IMR-90 (cell line): Measurements from ENCODE around the gene SASH3. TPM values are rescaled to one million over a fixed set of nuclear protein-coding genes. Genes with fewer than 3 reads are reported as not detected.
A peak's percentile ranks its signal among the peaks of the same experiment; 100 is the strongest.

Source experiments
- ATAC-seq: fragments of 200-7000 bp; cut with Tn5 transposase; 2 replicates; pipeline ENCODE4 v1.9.1; 2020; ENCODE audit warnings: low read depth, mild to moderate bottlenecking, moderate library complexity
- BruUV-seq: library from RNA; stranded (reverse); fragments of 400-500 nt; replicated peaks from 2 replicates; lab custom pipeline; 2021; lab: Mats Ljungman, UMichigan
- CTCF ChIA-PET: fragments of 300-600 bp; formaldehyde crosslinking; extraction: SDS; loops from one replicate; lab custom pipeline; 2021; ENCODE audit warnings: antibody characterized with exemption; lab: Yijun Ruan, JAX
- POLR2A ChIA-PET: fragments of 300-600 bp; sonication (Branson Sonifier 250); formaldehyde crosslinking; loops from one replicate; lab custom pipeline; 2022; ENCODE audit warnings: antibody characterized with exemption; ENCODE audit not compliant: unreplicated experiment; lab: Charles Lee
- DNase-seq: peaks from one replicate; pipeline ENCODE4 v3.0.0; 2013
- H2AFZ ChIP-seq: replicated peaks from 2 replicates; pipeline ENCODE3; 2013; ENCODE audit warnings: low read length, mild to moderate bottlenecking; ENCODE audit not compliant: poor library complexity
- H2AK5ac ChIP-seq: 2 replicates; pipeline ENCODE4 v1.6.1; 2013; ENCODE audit warnings: low read depth, low read length, inconsistent platforms
- H2AK9ac ChIP-seq: replicated peaks from 2 replicates; pipeline ENCODE3; 2013; ENCODE audit warnings: mild to moderate bottlenecking, low read depth, low read length, moderate library complexity; ENCODE audit not compliant: poor library complexity
- H2BK120ac ChIP-seq: 2 replicates; pipeline ENCODE4 v1.6.1; 2013; ENCODE audit warnings: low read depth, low read length, inconsistent platforms
- H2BK15ac ChIP-seq: 3 replicates; pipeline ENCODE4 v1.6.1; 2013; ENCODE audit warnings: low read depth, low read length, inconsistent platforms
- H2BK20ac ChIP-seq: 2 replicates; pipeline ENCODE4 v1.6.1; 2013; ENCODE audit warnings: low read depth, mild to moderate bottlenecking, inconsistent platforms, low read length, moderate library complexity
- H2BK5ac ChIP-seq: 2 replicates; pipeline ENCODE4 v1.6.1; 2013; ENCODE audit warnings: mild to moderate bottlenecking, low read depth, low read length, inconsistent platforms; ENCODE audit not compliant: poor library complexity, severe bottlenecking
- H3K14ac ChIP-seq: replicated peaks from 2 replicates; pipeline ENCODE4 v1.6.1; 2013; ENCODE audit warnings: low read depth, low read length, inconsistent platforms
- H3K18ac ChIP-seq: 2 replicates; pipeline ENCODE4 v1.6.1; 2013; ENCODE audit warnings: low read depth, low read length, control low read depth
- H3K23ac ChIP-seq: 2 replicates; pipeline ENCODE4 v1.6.1; 2013; ENCODE audit warnings: low read depth, low read length, inconsistent platforms
- H3K27ac ChIP-seq: 2 replicates; pipeline ENCODE4 v1.5.1; 2013; ENCODE audit warnings: mild to moderate bottlenecking, control low read depth, low read length; ENCODE audit not compliant: insufficient read depth
- H3K27me3 ChIP-seq: 2 replicates; pipeline ENCODE4 v1.6.1; 2013; ENCODE audit warnings: low read length; ENCODE audit not compliant: control insufficient read depth, insufficient read depth
- H3K36me3 ChIP-seq: 2 replicates; pipeline ENCODE4 v1.6.1; 2013; ENCODE audit warnings: low read length, mixed read lengths; ENCODE audit not compliant: control insufficient read depth, insufficient read depth
- H3K4ac ChIP-seq: 2 replicates; pipeline ENCODE4 v1.6.1; 2013; ENCODE audit warnings: low read depth, low read length, inconsistent platforms
- H3K4me1 ChIP-seq: 2 replicates; pipeline ENCODE4 v1.6.1; 2013; ENCODE audit warnings: low read length, mixed read lengths; ENCODE audit not compliant: control insufficient read depth, insufficient read depth
- H3K4me2 ChIP-seq: 2 replicates; pipeline ENCODE4 v1.6.1; 2013; ENCODE audit warnings: low read depth, mild to moderate bottlenecking, control low read depth, low read length, moderate library complexity
- H3K4me3 ChIP-seq: 2 replicates; pipeline ENCODE4 v1.5.1; 2013; ENCODE audit warnings: low read depth, mild to moderate bottlenecking, control low read depth, low read length, moderate library complexity; ENCODE audit not compliant: insufficient read depth
- H3K56ac ChIP-seq: 2 replicates; pipeline ENCODE4 v1.6.1; 2013; ENCODE audit warnings: low read length, inconsistent platforms; ENCODE audit not compliant: insufficient read depth; ENCODE audit errors: extremely low read depth
- H3K79me1 ChIP-seq, 2 experiments: 2 replicates each; pipeline ENCODE4 v1.6.1; 2013; ENCODE audit warnings: low read length in 2 of 2, inconsistent platforms in 1 of 2, low read depth in 1 of 2
- H3K9ac ChIP-seq: 2 replicates; pipeline ENCODE4 v1.6.1; 2013; ENCODE audit warnings: low read depth, low read length, control low read depth
- H3K9me1 ChIP-seq: 2 replicates; pipeline ENCODE4 v1.6.1; 2013; ENCODE audit warnings: low read length, inconsistent platforms; ENCODE audit not compliant: insufficient read depth
- H3K9me3 ChIP-seq: 2 replicates; pipeline ENCODE4 v1.6.1; 2013; ENCODE audit warnings: low read length; ENCODE audit not compliant: control insufficient read depth, insufficient read depth
- H4K20me1 ChIP-seq: 2 replicates; pipeline ENCODE4 v1.6.1; 2013; ENCODE audit warnings: low read length, inconsistent platforms; ENCODE audit not compliant: insufficient read depth
- H4K5ac ChIP-seq: 2 replicates; pipeline ENCODE4 v1.6.1; 2013; ENCODE audit warnings: mild to moderate bottlenecking, low read depth, low read length, control low read depth
- H4K8ac ChIP-seq, 2 experiments: 2 replicates each; pipeline ENCODE4 v1.6.1; 2013; ENCODE audit warnings: low read depth in 2 of 2, low read length in 2 of 2, control low read depth in 1 of 2, inconsistent platforms in 1 of 2
- H4K91ac ChIP-seq: 2 replicates; pipeline ENCODE4 v1.6.1; 2013; ENCODE audit warnings: low read depth, low read length, inconsistent platforms; ENCODE audit not compliant: insufficient read depth
- BHLHE40 ChIP-seq: fragments of 150-350 bp; IDR thresholded peaks from 2 replicates; pipeline ENCODE4 v1.6.1; 2016; ENCODE audit warnings: mild to moderate bottlenecking, low read depth, low read length
- CHD1 ChIP-seq: IDR thresholded peaks from 2 replicates; pipeline ENCODE4 v1.6.1; 2012; ENCODE audit warnings: low read depth, low read length, improper control_type of control experiment
- CTCF ChIP-seq: conservative IDR thresholded peaks from 2 replicates; pipeline ENCODE4 v1.5.1; 2012; ENCODE audit warnings: mild to moderate bottlenecking, low read depth, low read length, improper control_type of control experiment
- ELK1 ChIP-seq: fragments of 150-350 bp; IDR thresholded peaks from 2 replicates; pipeline ENCODE4 v1.6.1; 2016; ENCODE audit warnings: low read depth, mild to moderate bottlenecking, low read length, moderate library complexity, borderline replicate concordance
- FOS ChIP-seq: fragments of 150-350 bp; IDR thresholded peaks from 2 replicates; pipeline ENCODE4 v1.6.1; 2016; ENCODE audit warnings: low read depth, low read length
- MAFK ChIP-seq: IDR thresholded peaks from 2 replicates; pipeline ENCODE4 v1.6.1; 2012; ENCODE audit warnings: low read depth, low read length, improper control_type of control experiment
- MAZ ChIP-seq: IDR thresholded peaks from 2 replicates; pipeline ENCODE4 v1.6.1; 2012; ENCODE audit warnings: low read depth, mild to moderate bottlenecking, low read length, improper control_type of control experiment, moderate library complexity, borderline replicate concordance
- MXI1 ChIP-seq: IDR thresholded peaks from 2 replicates; pipeline ENCODE4 v1.6.1; 2012; ENCODE audit warnings: low read depth, mild to moderate bottlenecking, low read length, moderate library complexity, borderline replicate concordance
- RAD21 ChIP-seq: IDR thresholded peaks from 2 replicates; pipeline ENCODE4 v1.6.1; 2012; ENCODE audit warnings: low read length, improper control_type of control experiment
- RCOR1 ChIP-seq: IDR thresholded peaks from 2 replicates; pipeline ENCODE4 v1.6.1; 2012; ENCODE audit warnings: mild to moderate bottlenecking, low read length, improper control_type of control experiment; ENCODE audit not compliant: insufficient replicate concordance
- RFX5 ChIP-seq: IDR thresholded peaks from 2 replicates; pipeline ENCODE4 v1.8.0; 2012; ENCODE audit warnings: low read depth, mild to moderate bottlenecking, low read length, moderate library complexity
- SMC3 ChIP-seq: fragments of 150-350 bp; IDR thresholded peaks from 2 replicates; pipeline ENCODE4 v1.6.1; 2016; ENCODE audit warnings: low read depth, mild to moderate bottlenecking, antibody characterized with exemption, low read length, moderate library complexity
- USF2 ChIP-seq: fragments of 150-350 bp; IDR thresholded peaks from 2 replicates; pipeline ENCODE4 v1.6.1; 2017; ENCODE audit warnings: mild to moderate bottlenecking, antibody characterized with exemption, low read length, low read depth
- WGBS, 2 experiments: methylation state at CpG; one replicate each; pipeline versions ENCODE4 v1.1.5 to v1.1.7; 2013; ENCODE audit warnings: missing lambda C conversion rate in 2 of 2; ENCODE audit not compliant: insufficient read length in 1 of 2; ENCODE audit errors: extremely low coverage in 2 of 2; 5-methylcytosine and 5-hydroxymethylcytosine counted together
- dilution Hi-C: fragments of 300-500 bp; cut with HindIII; formaldehyde crosslinking; loops from one replicate; pipeline ENCODE4 v1.14.3; 2018; ENCODE audit warnings: low sequenced_read_pairs; ENCODE audit not compliant: unreplicated experiment
- in situ Hi-C: fragments of 300-500 bp; cut with MboI; formaldehyde crosslinking; loops from 3 replicates; pipeline ENCODE4 v1.14.3; 2019; ENCODE audit warnings: low sequenced_read_pairs, inconsistent platforms, mixed read lengths
- intact Hi-C: fragments of 100-400 bp; cut with micrococcal nuclease; formaldehyde crosslinking; loops from 2 replicates; pipeline ENCODE4 v1.10.0; 2022
- polyA plus RNA-seq, 3 experiments: library from polyadenylated mRNA; depleted of rRNA; stranded (reverse); fragments of >200 nt; gene quantifications; 2 replicates each; pipeline ENCODE4 v1.2.3, GENCODE V29; 2012; ENCODE audit warnings: low replicate concordance in 1 of 3
- total RNA-seq: library from RNA; depleted of rRNA; stranded (reverse); fragments of >200 nt; gene quantifications from 2 replicates; pipeline ENCODE4 v1.2.3, GENCODE V29; 2012

SASH3 gene
- total and polyA plus RNA-seq, 2 of the 4 experiments (the other 2 are of a cell fraction): not detected

- no peak overlapping the region for H3K56ac ChIP-seq
- H2BK15ac ChIP-seq: no peak overlapping the region
- DNase-seq: no peak
- TF ChIP-seq RAD21 (no peak), BHLHE40 (no peak), FOS (no peak), SMC3 (no peak), RCOR1 (no peak), MAZ (no peak), ELK1 (no peak), MXI1 (no peak), USF2 (no peak), RFX5 (no peak), CTCF (no peak), MAFK (no peak), CHD1 (no peak)
- H3K18ac ChIP-seq: no peak overlapping the region
- WGBS, 2 experiments: no CpG with 5 or more reads among the region's 8 CpGs
- H3K4me2 ChIP-seq: no peak overlapping the region
- H2AK5ac ChIP-seq: no peak overlapping the region
- no peak overlapping the region for H4K5ac ChIP-seq
- H3K4me1 ChIP-seq: no peaks in the 10 kb centered on the region
- H4K20me1 ChIP-seq: no peaks in the 10 kb centered on the region; the same call in 1 of the 2 replicates
- H3K9me1 ChIP-seq: no peaks in the 10 kb centered on the region
- H3K79me1 ChIP-seq: no peaks in the 10 kb centered on the region
- no peak overlapping the region for H3K27ac ChIP-seq
- H3K4me3 ChIP-seq: no peak overlapping the region
- no peak for ATAC-seq
- H3K27me3 ChIP-seq: peaks cover 22% of the 10 kb centered on the region
- H4K91ac ChIP-seq: no peak overlapping the region
- intact Hi-C loops (no loop called here), in situ Hi-C loops (no loop called here), dilution Hi-C loops (no loop called here)
- no peak overlapping the region for H3K4ac ChIP-seq
- ChIA-PET CTCF (no interaction called here), POLR2A (no interaction called here)
- no peak overlapping the region for H4K8ac ChIP-seq
- no peak overlapping the region for H3K9ac ChIP-seq
- no peak overlapping the region for H2AFZ ChIP-seq
- H2BK20ac ChIP-seq: no peak overlapping the region
- BruUV-seq: no TSS peak
- H3K36me3 ChIP-seq: no peaks in the 10 kb centered on the region
- H3K9me3 ChIP-seq: peaks cover 3% of the 10 kb centered on the region; the same call in 1 of the 2 replicates
- no peak overlapping the region for H2BK120ac ChIP-seq
- H3K23ac ChIP-seq: no peak overlapping the region
- H3K14ac ChIP-seq: no peak overlapping the region
- peak overlapping the region; percentile 55 for H2AK9ac ChIP-seq
- H2BK5ac ChIP-seq: no peak overlapping the region
Observed at GRCh38 chrX:129781134-129781672, 1.5 kb downstream of the SASH3 start.
